TTC549 (cell line): ENCODE results near the gene SLC16A8.

Source experiments
- FAIRE-seq: peaks from 2 replicates; lab custom pipeline; 2012; peaks lifted over from hg19 to GRCh38; lab: Jason Lieb, UNC

Gene SLC16A8

DNA sequence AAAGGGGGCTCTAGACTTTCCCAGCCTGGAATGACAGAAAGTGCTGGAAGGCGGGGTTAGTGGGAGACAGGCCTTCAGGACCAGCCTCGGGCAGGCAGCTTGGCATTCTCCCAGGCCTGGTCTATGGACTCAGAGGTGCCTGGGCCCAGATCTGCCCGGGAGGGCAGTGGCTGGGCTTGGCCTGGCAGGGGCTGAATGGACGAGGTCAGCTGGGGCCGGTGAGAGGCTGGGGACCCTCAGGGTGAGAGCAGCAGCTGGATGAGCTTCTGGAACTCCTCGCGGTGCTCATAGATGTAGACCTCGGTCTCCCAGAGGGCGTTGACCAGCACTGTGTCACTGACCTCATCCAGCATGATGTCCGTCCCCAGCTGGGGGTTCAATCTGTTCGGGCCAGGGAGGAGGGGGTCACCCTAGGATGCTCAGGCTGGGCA lies 28.0 kb upstream of the SLC16A8 start:
- no peak for FAIRE-seq

GRCh38 chr22:38110863-38111852 lies 27.2 kb upstream of the SLC16A8 start:
- FAIRE-seq: no peak

DNA sequence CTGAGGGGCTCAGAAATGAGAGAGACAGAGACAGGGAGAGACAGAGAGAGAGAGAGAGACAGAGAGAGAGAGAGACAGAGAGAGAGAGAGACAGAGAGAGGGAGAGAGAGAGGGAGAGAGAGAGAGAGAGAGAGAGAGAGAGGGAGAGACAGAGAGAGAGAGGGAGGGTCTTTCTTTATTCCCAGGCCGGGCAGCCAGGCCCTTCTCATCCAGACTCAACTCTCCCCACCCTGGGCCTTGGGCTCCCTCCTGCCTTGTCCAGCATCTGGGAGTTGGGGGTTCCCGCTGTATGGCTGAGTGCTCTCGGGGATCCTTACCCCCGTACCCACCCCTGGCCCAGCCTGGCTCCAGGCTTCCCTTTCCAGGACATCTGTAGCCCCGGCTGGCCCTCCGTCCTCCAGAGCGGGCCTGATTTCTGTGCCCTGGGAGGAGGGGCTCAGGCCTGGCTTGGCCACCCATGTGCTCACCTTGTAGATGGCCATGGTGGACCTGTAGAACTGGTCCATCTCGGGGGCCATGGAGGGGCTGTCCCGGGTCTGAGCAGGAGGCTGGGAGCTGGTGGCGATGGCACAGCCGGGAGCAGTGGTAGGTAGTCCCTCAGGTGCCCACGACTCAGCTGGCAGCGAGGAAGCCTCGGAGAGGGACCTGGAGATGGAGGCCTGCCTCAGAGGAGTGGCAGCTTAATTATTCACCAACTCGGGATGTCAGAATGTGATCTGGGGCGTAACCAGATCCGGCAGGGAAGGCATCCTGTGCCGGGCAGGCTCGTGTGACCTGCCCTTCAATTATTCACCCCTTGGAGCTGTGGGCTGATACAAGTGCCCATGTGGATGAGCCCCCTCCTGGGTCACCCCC lies 26.3 kb upstream of the SLC16A8 start, which contains the start of gene BAIAP2L2:
TSS of gene BAIAP2L2 (minus strand) at position 677 of the 855 bp plus-strand sequence. CDS start at position 518, 159 bp downstream.
- no peak for FAIRE-seq

- no peak for FAIRE-seq
Measured at GRCh38 chr22:38109371-38110001, 25.5 kb upstream of the SLC16A8 start.

DNA sequence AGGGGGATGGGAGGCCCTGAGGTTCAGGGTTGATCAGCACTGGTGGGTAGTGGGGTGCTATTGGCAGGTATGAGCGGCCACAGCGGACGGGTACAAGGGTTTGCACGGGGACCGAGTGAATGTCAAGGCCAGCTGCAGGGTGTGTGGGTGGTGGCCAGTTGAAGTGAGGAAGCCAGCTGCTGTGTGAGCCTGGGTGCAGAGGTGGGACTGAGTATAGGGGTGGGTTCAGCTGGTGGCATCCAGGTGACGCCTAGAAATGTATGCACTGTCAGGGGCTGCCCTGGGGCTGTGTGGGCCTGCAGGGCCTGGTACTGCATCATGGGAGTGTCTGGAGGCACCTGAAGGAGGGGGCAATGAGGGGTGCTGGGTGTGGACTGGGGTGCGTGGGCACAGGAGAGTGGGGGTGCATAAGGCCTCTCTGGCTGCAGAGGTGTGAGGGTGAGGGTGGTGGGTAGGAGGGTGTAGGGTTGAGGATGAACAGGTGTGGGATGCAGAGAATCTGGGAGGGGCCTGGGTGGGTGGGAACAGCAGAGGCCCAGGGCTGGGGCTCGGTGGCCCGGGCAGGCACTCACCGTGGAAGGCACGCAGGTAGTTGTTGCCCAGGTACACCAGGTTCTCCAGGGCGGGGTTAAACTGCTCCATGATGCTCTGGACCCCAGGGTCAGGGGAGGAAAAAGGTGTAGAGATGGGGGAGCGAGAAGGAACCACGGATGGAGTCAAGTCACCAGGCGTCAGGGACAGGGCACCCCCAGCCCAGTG lies 24.8 kb upstream of the SLC16A8 start:
- no peak for FAIRE-seq

GRCh38 chr22:38107692-38108515 lies 23.9 kb upstream of the SLC16A8 start:
- FAIRE-seq: no peak

DNA sequence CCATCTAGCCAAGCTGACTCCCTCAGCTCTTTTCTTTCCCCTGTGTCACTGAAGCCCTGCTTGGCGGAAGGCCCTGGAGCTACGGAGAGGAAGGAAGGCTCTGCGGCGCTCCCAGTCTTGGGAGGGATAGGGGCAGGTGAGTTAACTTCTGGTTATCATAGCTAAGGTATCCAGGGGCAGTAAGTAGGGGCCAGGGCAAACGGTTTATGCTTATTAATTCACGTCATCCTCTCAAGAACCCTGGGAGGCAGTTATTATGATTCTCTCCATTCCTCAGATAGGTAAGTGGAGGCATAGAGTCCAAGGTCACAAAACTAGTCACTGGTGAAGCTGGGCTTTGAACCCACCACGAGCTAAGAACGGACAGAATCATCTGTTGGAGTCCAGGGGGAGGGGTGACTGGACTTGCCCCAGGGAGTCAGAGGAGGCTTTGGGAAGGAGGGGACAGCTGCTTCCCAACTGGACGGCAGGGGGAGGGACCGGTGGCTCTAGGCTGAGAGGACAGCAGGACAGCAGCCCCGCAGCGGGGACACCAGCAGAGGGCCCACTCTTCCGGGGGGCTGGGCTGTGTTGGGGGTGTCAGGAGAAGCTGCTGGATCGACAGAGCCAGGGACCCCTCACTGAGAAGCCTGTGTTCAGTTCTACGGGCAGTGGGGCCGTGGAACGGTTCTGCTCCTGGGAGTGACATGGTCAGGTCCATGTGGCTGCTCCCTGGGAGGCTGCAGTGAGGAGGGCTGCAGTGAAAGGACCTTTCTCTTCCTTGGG lies 23.0 kb upstream of the SLC16A8 start:
- FAIRE-seq: no peak

DNA sequence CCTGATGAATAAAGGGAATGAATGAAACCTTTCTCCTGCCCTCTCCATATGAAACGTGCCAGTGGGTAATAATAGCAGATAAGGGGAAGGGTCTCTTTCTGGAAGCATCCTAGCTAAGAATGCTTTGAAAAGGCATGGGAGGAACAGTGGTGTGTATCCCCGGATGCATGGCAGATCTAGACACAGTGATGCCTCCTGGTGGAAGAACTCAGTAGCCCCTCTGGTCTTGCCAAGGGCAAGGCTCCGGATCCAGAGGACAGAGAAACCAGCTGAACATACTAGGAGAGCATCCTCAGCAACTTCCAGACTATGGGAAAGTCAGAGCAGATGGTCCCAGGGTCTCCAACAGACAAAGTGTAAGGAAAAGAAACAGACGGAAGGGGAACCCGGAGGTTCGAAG lies 20.1 kb upstream of the SLC16A8 start:
- no peak for FAIRE-seq

GRCh38 chr22:38103641-38104040 lies 19.7 kb upstream of the SLC16A8 start:
- no peak for FAIRE-seq

GRCh38 chr22:38098410-38099249 lies 14.6 kb upstream of the SLC16A8 start:
- FAIRE-seq: no peak

DNA sequence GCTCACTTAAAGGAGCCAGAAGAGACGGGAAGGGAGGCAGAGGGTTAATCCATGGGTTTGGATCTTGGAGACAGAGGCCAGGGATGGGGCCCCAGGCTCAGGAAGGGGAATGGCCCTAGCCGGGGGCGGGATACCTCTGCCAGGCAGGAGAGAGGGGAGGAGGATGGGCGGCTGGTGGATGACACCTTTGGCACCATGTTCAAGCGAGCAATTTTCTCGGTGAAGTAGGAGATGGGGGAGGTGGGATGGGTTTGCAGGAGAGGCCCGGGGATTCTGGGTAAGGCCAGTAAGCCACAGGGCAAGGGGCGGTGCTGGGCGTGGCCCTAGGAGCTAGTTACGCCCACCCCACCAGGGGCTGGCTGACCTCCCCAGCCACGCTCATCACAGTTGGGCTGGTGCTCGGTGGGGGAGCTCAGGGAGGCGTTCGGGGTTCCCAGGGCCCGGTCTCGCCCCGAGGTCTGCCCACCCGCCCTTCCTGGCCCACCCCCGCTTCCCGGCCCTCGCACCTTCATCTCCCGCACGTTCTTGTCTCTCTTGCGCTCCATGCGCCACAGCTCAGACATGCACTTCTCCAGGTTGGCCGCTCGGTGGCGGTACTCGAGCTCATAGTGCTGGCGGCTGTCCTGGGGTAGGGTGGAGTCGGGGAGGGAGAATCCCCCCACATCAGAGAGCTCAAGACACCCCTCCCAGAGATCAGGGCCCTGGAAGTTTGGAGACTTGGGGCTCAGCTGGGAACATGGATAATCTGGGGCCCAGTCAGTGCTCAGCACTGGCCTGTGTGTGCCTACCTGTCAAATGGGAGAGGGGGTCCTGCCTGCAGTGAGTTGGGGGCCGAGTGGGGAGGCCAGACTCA lies 13.8 kb upstream of the SLC16A8 start:
- no peak for FAIRE-seq

DNA sequence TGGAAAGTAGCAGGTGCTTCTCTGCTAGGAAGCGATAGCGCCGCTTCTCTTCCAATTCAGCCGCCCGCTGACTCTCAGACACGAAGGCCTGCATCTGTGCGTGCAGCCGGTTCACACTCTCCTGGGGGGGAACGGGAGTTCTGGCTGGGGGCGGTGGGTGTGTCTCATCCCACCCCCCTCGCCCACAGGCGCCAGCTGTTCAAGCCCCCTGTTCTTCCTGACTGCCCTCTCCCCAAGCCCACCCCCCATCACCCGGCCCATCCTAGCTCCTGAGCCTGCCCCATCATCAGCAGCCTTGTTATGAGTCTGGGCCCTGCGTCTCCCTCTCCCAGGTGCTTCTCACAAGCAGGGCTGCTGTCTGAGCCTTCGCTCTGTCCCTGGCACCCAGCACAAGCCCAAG lies 13.1 kb upstream of the SLC16A8 start:
- FAIRE-seq: no peak

DNA sequence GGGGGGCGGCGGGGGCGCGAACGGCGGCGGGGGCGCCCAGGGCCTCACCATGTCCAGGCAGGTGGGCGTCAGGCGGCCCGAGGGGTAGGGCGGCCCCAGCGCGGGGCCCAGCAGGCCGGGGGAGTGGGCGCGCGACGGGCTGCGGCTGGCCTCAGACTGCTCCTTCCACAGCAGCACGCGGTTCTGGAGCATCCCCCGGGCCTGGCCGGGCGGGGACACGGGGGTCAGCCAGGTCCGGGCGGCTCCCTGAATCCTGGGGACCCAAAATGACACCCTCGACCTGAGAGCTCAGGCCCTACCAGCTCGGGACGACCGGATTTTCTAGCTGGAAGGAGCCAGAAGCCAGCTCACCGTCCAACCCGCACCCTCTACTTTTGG lies 5.5 kb upstream of the SLC16A8 start:
- FAIRE-seq: no peak

GRCh38 chr22:38088629-38089473 lies 4.9 kb upstream of the SLC16A8 start:
- no peak for FAIRE-seq

GRCh38 chr22:38087855-38088254 lies 3.9 kb upstream of the SLC16A8 start:
- FAIRE-seq: no peak

- no peak for FAIRE-seq
Measured at GRCh38 chr22:38086942-38087341, 3.0 kb upstream of the SLC16A8 start.
